ENCODE measurements around the gene MEST. TPM values are rescaled to one million over a fixed set of nuclear protein-coding genes. Genes with fewer than 3 reads are reported as not detected.
A peak's percentile ranks its signal among the peaks of the same experiment; 100 is the strongest.
"Not testable (repeated sequence)": the region's sequence is repeated elsewhere in the genome, so short reads cannot be mapped to it uniquely, and the experiment has no call there.

The MEST gene
- total RNA-seq, 6 donors from 2014 or later: 13.9 to 52.5 (median 17.8) TPM

- ATAC-seq (ENCODE audit: low FRiP score in 2 of 2) (no peak), DNase-seq (no peak)
- H3K36me3 ChIP-seq: peaks cover 0 to 4% (median 0%) of the 10 kb centered on the region in 4 donors
- 76 to 77% methylated on average over 4 of the region's 4 CpGs for WGBS, 2 donors
- peaks cover 0 to 5% (median 0%) of the 10 kb centered on the region in 4 donors for H3K4me1 ChIP-seq
- H3K4me3 ChIP-seq: no peak overlapping the region
- no peaks in the 10 kb centered on the region for H3K9me3 ChIP-seq
- TF ChIP-seq EP300 (IDR thresholded peaks at IDR 0.05) (no peak), CTCF (IDR thresholded peaks at IDR 0.05) (no peak), POLR2AphosphoS5 (IDR thresholded peaks at IDR 0.05) (no peak), POLR2A (IDR thresholded peaks at IDR 0.05) (no peak)
- H3K27me3 ChIP-seq: no peaks in the 10 kb centered on the region
- H3K27ac ChIP-seq: peak overlapping the region in 1 of 4 donors; percentile 10
Measured at GRCh38 chr7:130521258-130521951, 29.5 kb downstream of the MEST start.

- not testable (repeated sequence) for H3K36me3 ChIP-seq; H3K4me1 ChIP-seq; H3K27me3 ChIP-seq; ATAC-seq (ENCODE audit: low FRiP score in 2 of 2); H3K9me3 ChIP-seq; H3K4me3 ChIP-seq; H3K27ac ChIP-seq
- WGBS, 2 donors: 85 to 90% methylated on average over 15 to 17 of the region's 17 CpGs
- peak in 1 of 2 donors; percentile 33 for DNase-seq
Measured at GRCh38 chr7:130523519-130524125, 31.7 kb downstream of the MEST start.

- ATAC-seq (ENCODE audit: low FRiP score in 2 of 2): no peak
- 93 to 97% methylated on average over 5 of the region's 5 CpGs for WGBS, 2 donors
- peaks cover 0 to 4% (median 0%) of the 10 kb centered on the region in 4 donors for H3K36me3 ChIP-seq
- no peak for DNase-seq
- no peak overlapping the region for H3K27ac ChIP-seq
- no peaks in the 10 kb centered on the region for H3K9me3 ChIP-seq
- H3K27me3 ChIP-seq: no peaks in the 10 kb centered on the region
- no peak overlapping the region for H3K4me3 ChIP-seq
- no peak for TF ChIP-seq CTCF (IDR thresholded peaks at IDR 0.05)
- no peak for TF ChIP-seq EP300 (IDR thresholded peaks at IDR 0.05)
- no peak for TF ChIP-seq POLR2AphosphoS5 (IDR thresholded peaks at IDR 0.05)
- TF ChIP-seq POLR2A (IDR thresholded peaks at IDR 0.05): no peak
- H3K4me1 ChIP-seq: peaks cover 0 to 9% (median 4%) of the 10 kb centered on the region in 4 donors
Measured at GRCh38 chr7:130524628-130525027, 32.7 kb downstream of the MEST start.

GRCh38 chr7:130527752-130528355 is 36.0 kb downstream of the MEST start:
- not testable (repeated sequence) for H3K27me3 ChIP-seq; H3K9me3 ChIP-seq; H3K4me1 ChIP-seq; H3K4me3 ChIP-seq; DNase-seq; H3K27ac ChIP-seq; ATAC-seq (ENCODE audit: low FRiP score in 2 of 2)
- WGBS, 2 donors: 80 to 88% methylated on average over 17 of the region's 17 CpGs
- peaks cover 0 to 15% (median 1%) of the 10 kb centered on the region in 4 donors for H3K36me3 ChIP-seq

GRCh38 chr7:130529417-130529816 is 37.5 kb downstream of the MEST start:
- WGBS, 2 donors: 84 to 92% methylated on average over 2 of the region's 2 CpGs
- Histone ChIP-seq H3K27ac (peak overlapping the region in 1 of 4 donors; percentile 10), H3K9me3 (no peaks in the 10 kb centered on the region), H3K27me3 (no peaks in the 10 kb centered on the region), H3K4me1 (peaks cover 0 to 10% (median 1%) of the 10 kb centered on the region in 4 donors), H3K36me3 (peaks cover 0 to 20% (median 1%) of the 10 kb centered on the region in 4 donors), H3K4me3 (no peak overlapping the region)
- ATAC-seq (ENCODE audit: low FRiP score in 2 of 2) (no peak), DNase-seq (no peak)
- TF ChIP-seq POLR2A (IDR thresholded peaks at IDR 0.05) (no peak), CTCF (IDR thresholded peaks at IDR 0.05) (no peak), POLR2AphosphoS5 (IDR thresholded peaks at IDR 0.05) (no peak), EP300 (IDR thresholded peaks at IDR 0.05) (no peak)

GRCh38 chr7:130537894-130538293 is 46.0 kb downstream of the MEST start:
- ATAC-seq (ENCODE audit: low FRiP score in 2 of 2); H3K9me3 ChIP-seq; H3K4me1 ChIP-seq; H3K27ac ChIP-seq; H3K4me3 ChIP-seq; DNase-seq; H3K27me3 ChIP-seq; H3K36me3 ChIP-seq: not testable (repeated sequence)
- WGBS, 2 donors: 74 to 80% methylated on average over 6 of the region's 6 CpGs

GRCh38 chr7:130541287-130541686 is 49.4 kb downstream of the MEST start:
- H3K4me1 ChIP-seq; H3K9me3 ChIP-seq; ATAC-seq (ENCODE audit: low FRiP score in 2 of 2); DNase-seq; H3K27me3 ChIP-seq; H3K27ac ChIP-seq; H3K4me3 ChIP-seq; H3K36me3 ChIP-seq: not testable (repeated sequence)
- WGBS, 2 donors: 84 to 85% methylated on average over 7 of the region's 7 CpGs

GRCh38 chr7:130542297-130542696 is 50.4 kb downstream of the MEST start:
- H3K4me3 ChIP-seq; H3K9me3 ChIP-seq; DNase-seq; H3K4me1 ChIP-seq; H3K36me3 ChIP-seq; H3K27me3 ChIP-seq; ATAC-seq (ENCODE audit: low FRiP score in 2 of 2); H3K27ac ChIP-seq: not testable (repeated sequence)
- WGBS, 2 donors: 84 to 92% methylated on average over 3 to 4 of the region's 4 CpGs
